Nephron progenitor cell (in vitro differentiated cells): ENCODE measurements around the gene INS.

Source experiments
- DNase-seq: peaks from one replicate; pipeline ENCODE4 v3.0.0; 2021
- H3K27ac Mint-ChIP-seq: 2 replicates; pipeline ENCODE4 v1.8.0; 2021; ENCODE audit warnings: mild to moderate bottlenecking, moderate library complexity, mixed read lengths
- H3K27me3 Mint-ChIP-seq: 2 replicates; pipeline ENCODE4 v1.8.0; 2021; ENCODE audit warnings: mild to moderate bottlenecking, low read depth, mixed read lengths; ENCODE audit not compliant: poor library complexity
- H3K36me3 Mint-ChIP-seq: 2 replicates; pipeline ENCODE4 v1.8.0; 2021; ENCODE audit warnings: low read depth, mixed read lengths
- H3K4me1 Mint-ChIP-seq: 2 replicates; pipeline ENCODE4 v1.8.0; 2021; ENCODE audit warnings: mixed read lengths
- H3K4me3 Mint-ChIP-seq: 2 replicates; pipeline ENCODE4 v1.8.0; 2021; ENCODE audit warnings: mild to moderate bottlenecking, moderate library complexity, mixed read lengths
- H3K9me3 Mint-ChIP-seq: 2 replicates; pipeline ENCODE4 v1.8.0; 2021; ENCODE audit warnings: mild to moderate bottlenecking, moderate library complexity, mixed read lengths
- TF ChIP-seq, protein P1 (sequence below): fragments of 200-600 bp; sonication (generic); IDR thresholded peaks from 2 replicates; pipeline ENCODE4 v1.5.0; 2021; ENCODE audit warnings: antibody characterized with exemption

The INS gene

GRCh38 chr11:2133241-2134021, 27.6 kb downstream of the INS start:
- peaks cover 66% of the 10 kb centered on the region for H3K4me1 Mint-ChIP-seq
- H3K36me3 Mint-ChIP-seq = peaks cover 45% of the 10 kb centered on the region
- no peaks in the 10 kb centered on the region for H3K9me3 Mint-ChIP-seq
- peak overlapping the region; percentile 87 for H3K27ac Mint-ChIP-seq
- no peak for DNase-seq
- peak overlapping the region; percentile 64 for H3K4me3 Mint-ChIP-seq
- H3K27me3 Mint-ChIP-seq = peaks cover 48% of the 10 kb centered on the region
- TF ChIP-seq, protein P1, sequence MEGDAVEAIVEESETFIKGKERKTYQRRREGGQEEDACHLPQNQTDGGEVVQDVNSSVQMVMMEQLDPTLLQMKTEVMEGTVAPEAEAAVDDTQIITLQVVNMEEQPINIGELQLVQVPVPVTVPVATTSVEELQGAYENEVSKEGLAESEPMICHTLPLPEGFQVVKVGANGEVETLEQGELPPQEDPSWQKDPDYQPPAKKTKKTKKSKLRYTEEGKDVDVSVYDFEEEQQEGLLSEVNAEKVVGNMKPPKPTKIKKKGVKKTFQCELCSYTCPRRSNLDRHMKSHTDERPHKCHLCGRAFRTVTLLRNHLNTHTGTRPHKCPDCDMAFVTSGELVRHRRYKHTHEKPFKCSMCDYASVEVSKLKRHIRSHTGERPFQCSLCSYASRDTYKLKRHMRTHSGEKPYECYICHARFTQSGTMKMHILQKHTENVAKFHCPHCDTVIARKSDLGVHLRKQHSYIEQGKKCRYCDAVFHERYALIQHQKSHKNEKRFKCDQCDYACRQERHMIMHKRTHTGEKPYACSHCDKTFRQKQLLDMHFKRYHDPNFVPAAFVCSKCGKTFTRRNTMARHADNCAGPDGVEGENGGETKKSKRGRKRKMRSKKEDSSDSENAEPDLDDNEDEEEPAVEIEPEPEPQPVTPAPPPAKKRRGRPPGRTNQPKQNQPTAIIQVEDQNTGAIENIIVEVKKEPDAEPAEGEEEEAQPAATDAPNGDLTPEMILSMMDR = no peak

- Mint-ChIP-seq H3K4me3 (peak overlapping the region; percentile 55), H3K9me3 (no peaks in the 10 kb centered on the region), H3K27ac (peak overlapping the region; percentile 87), H3K36me3 (peaks cover 45% of the 10 kb centered on the region), H3K27me3 (peaks cover 45% of the 10 kb centered on the region), H3K4me1 (peaks cover 66% of the 10 kb centered on the region)
- DNase-seq = no peak
- TF ChIP-seq, protein P1 = no peak
Observed at GRCh38 chr11:2132874-2133240, 28.2 kb downstream of the INS start.

DNA sequence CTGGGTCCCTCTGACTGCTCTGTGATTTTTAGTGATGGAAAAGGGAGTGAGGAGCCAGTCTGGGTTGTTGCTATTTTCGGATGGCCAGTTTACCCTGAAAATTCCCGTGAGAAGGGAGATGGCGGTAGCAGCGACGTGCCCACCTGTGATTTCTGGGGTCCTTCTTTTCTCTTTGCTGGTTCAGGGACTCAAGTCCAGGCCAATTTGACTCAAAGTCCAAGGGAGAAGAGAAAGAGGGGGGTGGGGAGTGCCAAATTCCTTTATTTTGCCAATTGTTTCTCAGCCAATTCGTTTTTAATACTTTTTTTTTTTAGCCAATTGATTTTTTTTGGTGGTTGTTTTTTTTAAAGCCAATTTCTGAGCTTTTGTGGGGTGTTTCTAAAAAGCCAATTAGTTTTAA, 28.8 kb downstream of the INS start:
- DNase-seq = no peak
- no peaks in the 10 kb centered on the region for H3K9me3 Mint-ChIP-seq
- TF ChIP-seq, protein P1 = no peak
- peaks cover 45% of the 10 kb centered on the region for H3K36me3 Mint-ChIP-seq
- H3K27me3 Mint-ChIP-seq = peaks cover 42% of the 10 kb centered on the region
- peaks cover 68% of the 10 kb centered on the region for H3K4me1 Mint-ChIP-seq
- peak overlapping the region; percentile 19 for H3K4me3 Mint-ChIP-seq
- H3K27ac Mint-ChIP-seq = peak overlapping the region; percentile 97

- TF ChIP-seq, protein P1 = no peak
- Mint-ChIP-seq H3K9me3 (no peaks in the 10 kb centered on the region), H3K4me1 (peaks cover 67% of the 10 kb centered on the region), H3K27ac (peak overlapping the region; percentile 97), H3K27me3 (peaks cover 40% of the 10 kb centered on the region), H3K36me3 (peaks cover 45% of the 10 kb centered on the region), H3K4me3 (peak overlapping the region; percentile 44)
- DNase-seq = no peak
Observed at GRCh38 chr11:2131371-2132236, 29.4 kb downstream of the INS start.

DNA sequence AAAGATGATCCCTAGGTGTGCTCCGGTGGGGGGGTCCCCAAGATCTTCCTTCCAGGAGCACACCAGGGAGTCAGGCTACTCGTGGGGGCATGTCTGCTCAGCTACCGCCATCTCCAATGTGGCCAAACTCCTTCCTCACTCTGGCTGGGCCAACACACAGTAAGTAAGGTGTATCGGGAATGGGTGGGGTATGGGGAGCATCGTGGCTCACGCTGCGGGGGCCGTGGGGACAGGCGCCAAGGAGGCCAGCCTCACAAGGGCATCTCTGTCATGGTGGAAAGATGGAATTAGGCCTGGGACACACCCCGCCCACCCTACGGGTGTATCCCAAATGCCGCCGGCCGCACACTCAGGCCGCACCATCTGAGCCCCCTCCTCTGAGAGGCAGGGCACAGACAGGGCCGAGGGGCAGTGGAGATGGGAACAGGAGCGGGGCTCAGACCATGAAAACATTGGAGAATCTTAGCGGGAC, 30.1 kb downstream of the INS start:
- H3K9me3 Mint-ChIP-seq = no peaks in the 10 kb centered on the region
- TF ChIP-seq, protein P1 = no peak
- peak overlapping the region; percentile 44 for H3K4me3 Mint-ChIP-seq
- peaks cover 60% of the 10 kb centered on the region for H3K4me1 Mint-ChIP-seq
- H3K27ac Mint-ChIP-seq = peak overlapping the region; percentile 97
- H3K36me3 Mint-ChIP-seq = peaks cover 40% of the 10 kb centered on the region
- peaks cover 36% of the 10 kb centered on the region for H3K27me3 Mint-ChIP-seq
- DNase-seq = no peak
